ENCODE results near the gene KCNJ14.

Gene KCNJ14

GRCh38 chr19:48455171-48455907, at the start of gene KCNJ14:
Gene KCNJ14, plus strand, starts transcription at chr19:48455574. Its CDS starts 6,151 bp downstream, at chr19:48461725.
- no peak for DNase-seq

GRCh38 chr19:48405850-48406249, 49.5 kb upstream of the KCNJ14 start:
- DNase-seq: no peak

GRCh38 chr19:48413879-48414587, 41.3 kb upstream of the KCNJ14 start:
- no peak for DNase-seq

- DNase-seq: peak; percentile 88
Observed at GRCh38 chr19:48415395-48415794, 40.0 kb upstream of the KCNJ14 start.

- no peak for DNase-seq
Observed at GRCh38 chr19:48415806-48416221, 39.6 kb upstream of the KCNJ14 start.

- DNase-seq: no peak
Observed at GRCh38 chr19:48417421-48417820, 38.0 kb upstream of the KCNJ14 start.

GRCh38 chr19:48418317-48419064, 36.9 kb upstream of the KCNJ14 start:
- DNase-seq: no peak

- peak; percentile 86 for DNase-seq
Observed at GRCh38 chr19:48419158-48419920, 36.0 kb upstream of the KCNJ14 start.

- DNase-seq: no peak
Observed at GRCh38 chr19:48421548-48421947, 33.8 kb upstream of the KCNJ14 start.

GRCh38 chr19:48424694-48425219, 30.6 kb upstream of the KCNJ14 start:
- no peak for DNase-seq

- no peak for DNase-seq
Observed at GRCh38 chr19:48428670-48429069, 26.7 kb upstream of the KCNJ14 start.

- DNase-seq: no peak
Observed at GRCh38 chr19:48433337-48433736, 22.0 kb upstream of the KCNJ14 start.

- DNase-seq: no peak
Observed at GRCh38 chr19:48436586-48436985, 18.8 kb upstream of the KCNJ14 start.

- DNase-seq: no peak
Observed at GRCh38 chr19:48441360-48442050, 13.9 kb upstream of the KCNJ14 start.

- DNase-seq: no peak
Observed at GRCh38 chr19:48442116-48443035, 13.0 kb upstream of the KCNJ14 start.

GRCh38 chr19:48443256-48443655, 12.1 kb upstream of the KCNJ14 start:
- no peak for DNase-seq

GRCh38 chr19:48443731-48444128, 11.6 kb upstream of the KCNJ14 start:
- no peak for DNase-seq

GRCh38 chr19:48444129-48444935, 11.0 kb upstream of the KCNJ14 start:
- no peak for DNase-seq

GRCh38 chr19:48444936-48445200, 10.5 kb upstream of the KCNJ14 start:
- DNase-seq: no peak

- no peak for DNase-seq
Observed at GRCh38 chr19:48445256-48445605, 10.1 kb upstream of the KCNJ14 start.
